Activated B cell treated with CpG ODN at 0.5 μM for 24 hours (primary cell): ENCODE measurements around the gene SDK2. TPM values are rescaled to one million over a fixed set of nuclear protein-coding genes. Genes with fewer than 3 reads are reported as not detected.

Experiments used
- ATAC-seq: fragments of 200-7000 bp; cut with Tn5 transposase; one replicate; pipeline ENCODE4 v1.10.0; 2021; ENCODE audit warnings: low read depth, mild to moderate bottlenecking, moderate library complexity
- CTCF ChIA-PET: fragments of 350-600 bp; sonication (Branson Sonifier 250); formaldehyde crosslinking; loops from one replicate; lab custom pipeline; 2021; ENCODE audit warnings: antibody characterized with exemption; lab: Charles Lee
- POLR2A ChIA-PET: fragments of 350-600 bp; sonication (Branson Sonifier 250); formaldehyde crosslinking; loops from one replicate; lab custom pipeline; 2021; ENCODE audit warnings: antibody characterized with exemption; lab: Charles Lee
- DNase-seq: peaks from one replicate; pipeline ENCODE4 v3.0.0; 2022
- H3K27ac Mint-ChIP-seq: one replicate; pipeline ENCODE4 v1.8.0; 2020; ENCODE audit warnings: mixed read lengths
- H3K27me3 Mint-ChIP-seq: one replicate; pipeline ENCODE4 v1.8.0; 2021; ENCODE audit warnings: mixed read lengths
- H3K36me3 Mint-ChIP-seq: one replicate; pipeline ENCODE4 v1.8.0; 2021; ENCODE audit warnings: low read depth, mixed read lengths
- H3K4me1 Mint-ChIP-seq: one replicate; pipeline ENCODE4 v1.8.0; 2021; ENCODE audit warnings: mixed read lengths
- H3K4me3 Mint-ChIP-seq: one replicate; pipeline ENCODE4 v1.8.0; 2020; ENCODE audit warnings: mild to moderate bottlenecking, mixed read lengths
- H3K9me3 Mint-ChIP-seq: one replicate; pipeline ENCODE4 v1.8.0; 2020; ENCODE audit warnings: mixed read lengths
- CTCF ChIP-seq: fragments of 200-600 bp; IDR thresholded peaks from one replicate; pipeline ENCODE4 v1.8.0; 2022; ENCODE audit warnings: antibody characterized with exemption, mild to moderate bottlenecking
- intact Hi-C: fragments of 100-400 bp; cut with micrococcal nuclease; formaldehyde crosslinking; loops from one replicate; pipeline ENCODE4 v1.15.1; 2024
- total RNA-seq: library from RNA; stranded (reverse); gene quantifications from 2 replicates; pipeline ENCODE4 v1.2.3, GENCODE V29; 2022

The SDK2 gene
- total RNA-seq, 1 donor from 2014 or later, result 2.5 TPM

GRCh38 chr17:73365906-73366623 is 278.2 kb downstream of the SDK2 start:
- ATAC-seq, result peak; percentile 31
- H3K27me3 Mint-ChIP-seq, result no peaks in the 10 kb centered on the region
- no peak for TF ChIP-seq CTCF
- intact Hi-C loops, result no loop called here
- H3K36me3 Mint-ChIP-seq, result peaks cover 13% of the 10 kb centered on the region
- POLR2A ChIA-PET, result no interaction called here
- peaks cover 2% of the 10 kb centered on the region for H3K4me1 Mint-ChIP-seq
- no peak overlapping the region for H3K27ac Mint-ChIP-seq
- CTCF ChIA-PET, result interaction anchor here (1.7 to 6.6 kb wide), 2 partner anchors 112 to 639 kb away, joined by 5 to 117 read pairs; no protein-coding TSS in a partner anchor
- no peak for DNase-seq
- no peak overlapping the region for H3K4me3 Mint-ChIP-seq
- no peaks in the 10 kb centered on the region for H3K9me3 Mint-ChIP-seq

GRCh38 chr17:73365301-73365874 is 278.9 kb downstream of the SDK2 start:
- POLR2A ChIA-PET, result no interaction called here
- CTCF ChIA-PET, result interaction anchor here (1.5 to 1.7 kb wide), 2 partner anchors 109 to 638 kb away, joined by 3 to 5 read pairs; no protein-coding TSS in a partner anchor

GRCh38 chr17:73364155-73364522 is 280.1 kb downstream of the SDK2 start:
- no peak overlapping the region for H3K4me3 Mint-ChIP-seq
- H3K36me3 Mint-ChIP-seq, result peaks cover 14% of the 10 kb centered on the region
- ChIA-PET POLR2A (no interaction called here), CTCF (interaction anchor here (1.0 to 1.5 kb wide), 2 partner anchors 10 to 108 kb away, joined by 3 to 4 read pairs; no protein-coding TSS in a partner anchor)
- ATAC-seq, result no peak
- TF ChIP-seq CTCF, result no peak
- no peak overlapping the region for H3K27ac Mint-ChIP-seq
- intact Hi-C loops, result no loop called here
- DNase-seq, result no peak
- no peaks in the 10 kb centered on the region for H3K27me3 Mint-ChIP-seq
- H3K4me1 Mint-ChIP-seq, result no peaks in the 10 kb centered on the region
- H3K9me3 Mint-ChIP-seq, result no peaks in the 10 kb centered on the region

More at GRCh38 chr17:73365301-73365874, 278.9 kb downstream of the SDK2 start:
- H3K4me3 Mint-ChIP-seq, result no peak overlapping the region
- TF ChIP-seq CTCF, result no peak
- H3K36me3 Mint-ChIP-seq, result peaks cover 15% of the 10 kb centered on the region
- no peaks in the 10 kb centered on the region for H3K27me3 Mint-ChIP-seq
- ATAC-seq, result no peak
- no peak for DNase-seq
- intact Hi-C loops, result no loop called here
- no peak overlapping the region for H3K27ac Mint-ChIP-seq
- H3K9me3 Mint-ChIP-seq, result no peaks in the 10 kb centered on the region
- peaks cover 2% of the 10 kb centered on the region for H3K4me1 Mint-ChIP-seq

- POLR2A ChIA-PET, result no interaction called here
- ATAC-seq (no peak), DNase-seq (no peak)
- intact Hi-C loops, result no loop called here
- Mint-ChIP-seq H3K9me3 (no peaks in the 10 kb centered on the region), H3K27ac (no peak overlapping the region), H3K27me3 (no peaks in the 10 kb centered on the region), H3K4me1 (no peaks in the 10 kb centered on the region), H3K36me3 (peaks cover 14% of the 10 kb centered on the region), H3K4me3 (no peak overlapping the region)
- TF ChIP-seq CTCF, result no peak
- CTCF ChIA-PET, result interaction anchor here (1.0 kb wide), 1 partner anchor 10 kb away, joined by 4 read pairs; no protein-coding TSS in a partner anchor
These were observed 280.6 kb downstream of the SDK2 start for GRCh38 chr17:73363442-73364154.

GRCh38 chr17:73362697-73363096 is 281.5 kb downstream of the SDK2 start:
- Mint-ChIP-seq H3K27ac (no peak overlapping the region), H3K4me1 (no peaks in the 10 kb centered on the region), H3K4me3 (no peak overlapping the region), H3K9me3 (no peaks in the 10 kb centered on the region), H3K36me3 (peaks cover 14% of the 10 kb centered on the region), H3K27me3 (no peaks in the 10 kb centered on the region)
- DNase-seq (no peak), ATAC-seq (no peak)
- TF ChIP-seq CTCF, result no peak
- intact Hi-C loops, result no loop called here
- ChIA-PET CTCF (no interaction called here), POLR2A (no interaction called here)
